Activated B cell treated with CpG ODN at 0.5 μM for 24 hours (primary cell): ENCODE results near the gene ADAMTS8. TPM values are rescaled to one million over a fixed set of nuclear protein-coding genes. Genes with fewer than 3 reads are reported as not detected.

Experiments used
- ATAC-seq: fragments of 200-7000 bp; cut with Tn5 transposase; one replicate; pipeline ENCODE4 v1.10.0; 2021; ENCODE audit warnings: low read depth, mild to moderate bottlenecking, moderate library complexity
- CTCF ChIA-PET: fragments of 350-600 bp; sonication (Branson Sonifier 250); formaldehyde crosslinking; loops from one replicate; lab custom pipeline; 2021; ENCODE audit warnings: antibody characterized with exemption; lab: Charles Lee
- POLR2A ChIA-PET: fragments of 350-600 bp; sonication (Branson Sonifier 250); formaldehyde crosslinking; loops from one replicate; lab custom pipeline; 2021; ENCODE audit warnings: antibody characterized with exemption; lab: Charles Lee
- DNase-seq: peaks from one replicate; pipeline ENCODE4 v3.0.0; 2022
- H3K27ac Mint-ChIP-seq: one replicate; pipeline ENCODE4 v1.8.0; 2020; ENCODE audit warnings: mixed read lengths
- H3K27me3 Mint-ChIP-seq: one replicate; pipeline ENCODE4 v1.8.0; 2021; ENCODE audit warnings: mixed read lengths
- H3K36me3 Mint-ChIP-seq: one replicate; pipeline ENCODE4 v1.8.0; 2021; ENCODE audit warnings: low read depth, mixed read lengths
- H3K4me1 Mint-ChIP-seq: one replicate; pipeline ENCODE4 v1.8.0; 2021; ENCODE audit warnings: mixed read lengths
- H3K4me3 Mint-ChIP-seq: one replicate; pipeline ENCODE4 v1.8.0; 2020; ENCODE audit warnings: mild to moderate bottlenecking, mixed read lengths
- H3K9me3 Mint-ChIP-seq: one replicate; pipeline ENCODE4 v1.8.0; 2020; ENCODE audit warnings: mixed read lengths
- intact Hi-C: fragments of 100-400 bp; cut with micrococcal nuclease; formaldehyde crosslinking; loops from one replicate; pipeline ENCODE4 v1.15.1; 2024
- total RNA-seq: library from RNA; stranded (reverse); gene quantifications from 2 replicates; pipeline ENCODE4 v1.2.3, GENCODE V29; 2022
- TF ChIP-seq, protein P1 (sequence below): fragments of 200-600 bp; IDR thresholded peaks from one replicate; pipeline ENCODE4 v1.8.0; 2022; ENCODE audit warnings: antibody characterized with exemption, mild to moderate bottlenecking

The ADAMTS8 gene
- total RNA-seq, 1 donor from 2014 or later = not detected

DNA sequence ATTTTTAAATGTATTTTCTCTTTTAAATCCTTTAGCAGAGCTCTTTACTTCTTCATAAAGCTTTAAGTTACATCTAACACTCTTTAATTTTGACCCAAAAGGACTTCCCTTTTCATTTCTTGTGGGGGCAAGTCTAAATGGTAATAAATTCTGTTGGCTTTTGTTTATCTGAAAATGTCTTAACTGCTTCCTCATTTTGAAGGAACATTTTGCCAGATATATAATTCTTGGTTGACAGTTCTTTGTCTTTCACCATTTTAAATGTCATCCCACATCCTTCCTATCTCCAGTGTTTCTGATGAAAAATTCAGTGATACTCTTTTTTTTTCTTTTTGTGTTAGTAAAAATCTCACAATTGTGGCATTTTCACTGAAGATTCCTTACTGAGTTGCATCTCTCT, 69.0 kb downstream of the ADAMTS8 start:
- TF ChIP-seq, protein P1, sequence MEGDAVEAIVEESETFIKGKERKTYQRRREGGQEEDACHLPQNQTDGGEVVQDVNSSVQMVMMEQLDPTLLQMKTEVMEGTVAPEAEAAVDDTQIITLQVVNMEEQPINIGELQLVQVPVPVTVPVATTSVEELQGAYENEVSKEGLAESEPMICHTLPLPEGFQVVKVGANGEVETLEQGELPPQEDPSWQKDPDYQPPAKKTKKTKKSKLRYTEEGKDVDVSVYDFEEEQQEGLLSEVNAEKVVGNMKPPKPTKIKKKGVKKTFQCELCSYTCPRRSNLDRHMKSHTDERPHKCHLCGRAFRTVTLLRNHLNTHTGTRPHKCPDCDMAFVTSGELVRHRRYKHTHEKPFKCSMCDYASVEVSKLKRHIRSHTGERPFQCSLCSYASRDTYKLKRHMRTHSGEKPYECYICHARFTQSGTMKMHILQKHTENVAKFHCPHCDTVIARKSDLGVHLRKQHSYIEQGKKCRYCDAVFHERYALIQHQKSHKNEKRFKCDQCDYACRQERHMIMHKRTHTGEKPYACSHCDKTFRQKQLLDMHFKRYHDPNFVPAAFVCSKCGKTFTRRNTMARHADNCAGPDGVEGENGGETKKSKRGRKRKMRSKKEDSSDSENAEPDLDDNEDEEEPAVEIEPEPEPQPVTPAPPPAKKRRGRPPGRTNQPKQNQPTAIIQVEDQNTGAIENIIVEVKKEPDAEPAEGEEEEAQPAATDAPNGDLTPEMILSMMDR = no peak
- intact Hi-C loops = no loop called here
- Mint-ChIP-seq H3K36me3 (peaks cover 7% of the 10 kb centered on the region), H3K27ac (no peak overlapping the region), H3K27me3 (no peaks in the 10 kb centered on the region), H3K4me3 (no peak overlapping the region), H3K9me3 (peaks cover 19% of the 10 kb centered on the region), H3K4me1 (no peaks in the 10 kb centered on the region)
- ChIA-PET POLR2A (no interaction called here), CTCF (no interaction called here)
- no peak for DNase-seq
- no peak for ATAC-seq

DNA sequence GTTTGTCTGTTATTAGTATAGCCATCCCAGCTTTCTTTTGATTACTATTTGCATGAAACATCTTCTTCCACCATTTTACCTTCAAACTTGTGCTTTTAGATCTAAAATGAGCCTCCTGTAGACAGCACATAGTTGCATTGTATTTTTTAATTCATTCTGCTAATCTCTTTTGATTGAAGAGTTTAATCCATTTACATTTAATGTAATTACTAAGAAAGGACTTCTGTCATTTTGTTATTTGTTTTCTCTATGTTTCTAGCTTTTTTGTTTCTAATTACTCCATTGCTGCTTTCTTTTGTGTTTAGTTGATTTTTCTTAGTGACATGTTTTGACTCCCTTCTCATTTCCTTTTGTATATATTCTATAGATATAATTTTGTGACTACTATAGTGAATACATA, 70.0 kb downstream of the ADAMTS8 start:
- Mint-ChIP-seq H3K9me3 (peaks cover 20% of the 10 kb centered on the region), H3K4me1 (no peaks in the 10 kb centered on the region), H3K27ac (no peak overlapping the region), H3K27me3 (no peaks in the 10 kb centered on the region), H3K36me3 (peaks cover 7% of the 10 kb centered on the region), H3K4me3 (no peak overlapping the region)
- CTCF ChIA-PET = no interaction called here
- intact Hi-C loops = no loop called here
- POLR2A ChIA-PET = no interaction called here
- no peak for DNase-seq
- TF ChIP-seq, protein P1 = no peak
- no peak for ATAC-seq

Other genes with a start within 250 kb of the ADAMTS8 start
- 49.0 and 61.5 TPM in 2 replicates for gene ZBTB44, start 113.7 kb downstream of the ADAMTS8 start, total RNA-seq
- not detected in 2 replicates for gene ADAMTS15, start 20.0 kb upstream of the ADAMTS8 start, total RNA-seq